ENCODE data around the gene LRRC4C. TPM values are rescaled to one million over a fixed set of nuclear protein-coding genes. Genes with fewer than 3 reads are reported as not detected.

The LRRC4C gene
- total RNA-seq, 1 experiment from 2014 or later, result 0.72 TPM

DNA sequence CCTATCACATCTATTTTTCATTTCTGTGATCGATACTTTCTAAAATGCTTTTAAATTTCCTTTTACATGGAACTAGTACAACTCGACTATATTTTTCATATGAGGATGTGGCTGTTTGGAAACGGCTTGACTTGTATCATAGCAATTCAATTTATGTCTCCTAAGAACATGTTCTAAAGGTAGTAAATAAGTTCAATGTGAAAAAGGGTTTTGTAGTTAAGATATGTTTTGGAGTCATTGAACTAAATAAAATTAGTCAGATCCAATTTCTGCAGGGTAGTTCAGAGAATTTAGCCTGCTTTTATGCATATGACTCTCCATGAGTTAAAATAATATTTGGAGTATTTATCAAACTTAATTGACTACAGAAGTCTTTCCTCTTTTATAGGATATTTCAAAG is 1121.4 kb downstream of the LRRC4C start:
- H3K27ac Mint-ChIP-seq, result no peak overlapping the region

DNA sequence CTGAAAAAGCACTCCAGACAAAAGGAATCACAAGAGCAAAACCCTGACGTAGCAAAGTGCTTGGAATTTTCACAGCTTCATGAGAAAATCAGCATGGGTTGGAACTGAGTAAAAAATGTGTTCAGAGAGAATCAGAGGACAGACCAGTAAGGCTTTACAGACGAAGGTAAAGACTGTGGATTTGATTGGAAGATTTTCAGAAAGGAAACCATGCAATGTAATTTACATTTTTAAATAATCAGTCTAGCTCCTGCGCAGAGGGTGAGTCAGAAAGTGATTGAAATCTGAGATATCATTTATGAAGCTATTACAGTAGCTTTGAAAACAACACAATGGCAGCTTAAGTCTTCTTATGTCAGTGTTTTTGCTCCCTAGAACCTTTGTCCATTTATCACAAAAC is 1122.3 kb downstream of the LRRC4C start:
- ATAC-seq (no peak), DNase-seq (ENCODE audit: low spot score) (no peak)
- H3K4me3 Mint-ChIP-seq, result no peak overlapping the region
- no peaks in the 10 kb centered on the region for H3K36me3 Mint-ChIP-seq
- POLR2A ChIA-PET, result interaction anchor here (0.6 to 0.7 kb wide), 2 partner anchors 12 to 166 kb away, joined by 3 to 4 read pairs; no protein-coding TSS in a partner anchor
- H3K9me3 Mint-ChIP-seq, result no peaks in the 10 kb centered on the region
- H3K27me3 Mint-ChIP-seq (ENCODE audit: low read depth), result no peaks in the 10 kb centered on the region; the same call in 1 of the 2 replicates
- TF ChIP-seq NR3C1 (CRISPR knock-in tag; conservative IDR thresholded peaks at IDR 0.05; ENCODE audit: low read depth) (no peak), PRRX2 (CRISPR knock-in tag; IDR thresholded peaks at IDR 0.05) (no peak), ATF1 (CRISPR knock-in tag; IDR thresholded peaks at IDR 0.05) (no peak), SMAD3 (CRISPR knock-in tag; IDR thresholded peaks at IDR 0.05; ENCODE audit: borderline replicate concordance) (no peak), JAZF1 (CRISPR knock-in tag; IDR thresholded peaks at IDR 0.05) (no peak), GTF2I (CRISPR knock-in tag; conservative IDR thresholded peaks at IDR 0.05) (no peak), GRHL2 (CRISPR knock-in tag; IDR thresholded peaks at IDR 0.05; ENCODE audit: insufficient replicate concordance, severe bottlenecking) (no peak)
- TF ChIP-seq, protein P1, sequence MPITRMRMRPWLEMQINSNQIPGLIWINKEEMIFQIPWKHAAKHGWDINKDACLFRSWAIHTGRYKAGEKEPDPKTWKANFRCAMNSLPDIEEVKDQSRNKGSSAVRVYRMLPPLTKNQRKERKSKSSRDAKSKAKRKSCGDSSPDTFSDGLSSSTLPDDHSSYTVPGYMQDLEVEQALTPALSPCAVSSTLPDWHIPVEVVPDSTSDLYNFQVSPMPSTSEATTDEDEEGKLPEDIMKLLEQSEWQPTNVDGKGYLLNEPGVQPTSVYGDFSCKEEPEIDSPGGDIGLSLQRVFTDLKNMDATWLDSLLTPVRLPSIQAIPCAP (CRISPR knock-in tag; IDR thresholded peaks at IDR 0.05), result no peak
- TF ChIP-seq, protein P2, sequence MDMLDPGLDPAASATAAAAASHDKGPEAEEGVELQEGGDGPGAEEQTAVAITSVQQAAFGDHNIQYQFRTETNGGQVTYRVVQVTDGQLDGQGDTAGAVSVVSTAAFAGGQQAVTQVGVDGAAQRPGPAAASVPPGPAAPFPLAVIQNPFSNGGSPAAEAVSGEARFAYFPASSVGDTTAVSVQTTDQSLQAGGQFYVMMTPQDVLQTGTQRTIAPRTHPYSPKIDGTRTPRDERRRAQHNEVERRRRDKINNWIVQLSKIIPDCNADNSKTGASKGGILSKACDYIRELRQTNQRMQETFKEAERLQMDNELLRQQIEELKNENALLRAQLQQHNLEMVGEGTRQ (CRISPR knock-in tag; IDR thresholded peaks at IDR 0.05), result no peak
- CTCF ChIA-PET, result no interaction called here
- H3K4me1 Mint-ChIP-seq, result peaks cover 8% of the 10 kb centered on the region
- H3K27ac Mint-ChIP-seq, result no peak overlapping the region

More for the DNA sequence above, 1121.4 kb downstream of the LRRC4C start:
- Mint-ChIP-seq H3K4me1 (peaks cover 8% of the 10 kb centered on the region), H3K36me3 (no peaks in the 10 kb centered on the region), H3K4me3 (no peak overlapping the region), H3K9me3 (no peaks in the 10 kb centered on the region), H3K27me3 (ENCODE audit: low read depth) (no peaks in the 10 kb centered on the region; the same call in 1 of the 2 replicates)
- CTCF ChIA-PET, result no interaction called here
- TF ChIP-seq RORB (CRISPR knock-in tag; IDR thresholded peaks at IDR 0.05) (no peak), ZBTB21 (CRISPR knock-in tag; IDR thresholded peaks at IDR 0.05; ENCODE audit: borderline replicate concordance) (no peak), ZNF138 (CRISPR knock-in tag; conservative IDR thresholded peaks at IDR 0.05) (no peak), OVOL2 (CRISPR knock-in tag; IDR thresholded peaks at IDR 0.05; ENCODE audit: borderline replicate concordance) (no peak), CREB1 (CRISPR knock-in tag; IDR thresholded peaks at IDR 0.05) (no peak), ZNF416 (CRISPR knock-in tag; IDR thresholded peaks at IDR 0.05) (no peak), TEAD1 (CRISPR knock-in tag; IDR thresholded peaks at IDR 0.05) (no peak), ZNF219 (CRISPR knock-in tag; IDR thresholded peaks at IDR 0.05; ENCODE audit: borderline replicate concordance) (no peak), GRHL2 (CRISPR knock-in tag; IDR thresholded peaks at IDR 0.05; ENCODE audit: insufficient replicate concordance, severe bottlenecking) (no peak)
- TF ChIP-seq, protein P3, sequence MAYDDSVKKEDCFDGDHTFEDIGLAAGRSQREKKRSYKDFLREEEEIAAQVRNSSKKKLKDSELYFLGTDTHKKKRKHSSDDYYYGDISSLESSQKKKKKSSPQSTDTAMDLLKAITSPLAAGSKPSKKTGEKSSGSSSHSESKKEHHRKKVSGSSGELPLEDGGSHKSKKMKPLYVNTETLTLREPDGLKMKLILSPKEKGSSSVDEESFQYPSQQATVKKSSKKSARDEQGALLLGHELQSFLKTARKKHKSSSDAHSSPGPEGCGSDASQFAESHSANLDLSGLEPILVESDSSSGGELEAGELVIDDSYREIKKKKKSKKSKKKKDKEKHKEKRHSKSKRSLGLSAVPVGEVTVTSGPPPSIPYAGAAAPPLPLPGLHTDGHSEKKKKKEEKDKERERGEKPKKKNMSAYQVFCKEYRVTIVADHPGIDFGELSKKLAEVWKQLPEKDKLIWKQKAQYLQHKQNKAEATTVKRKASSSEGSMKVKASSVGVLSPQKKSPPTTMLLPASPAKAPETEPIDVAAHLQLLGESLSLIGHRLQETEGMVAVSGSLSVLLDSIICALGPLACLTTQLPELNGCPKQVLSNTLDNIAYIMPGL (CRISPR knock-in tag; IDR thresholded peaks at IDR 0.05), result no peak
- TF ChIP-seq, protein P4, sequence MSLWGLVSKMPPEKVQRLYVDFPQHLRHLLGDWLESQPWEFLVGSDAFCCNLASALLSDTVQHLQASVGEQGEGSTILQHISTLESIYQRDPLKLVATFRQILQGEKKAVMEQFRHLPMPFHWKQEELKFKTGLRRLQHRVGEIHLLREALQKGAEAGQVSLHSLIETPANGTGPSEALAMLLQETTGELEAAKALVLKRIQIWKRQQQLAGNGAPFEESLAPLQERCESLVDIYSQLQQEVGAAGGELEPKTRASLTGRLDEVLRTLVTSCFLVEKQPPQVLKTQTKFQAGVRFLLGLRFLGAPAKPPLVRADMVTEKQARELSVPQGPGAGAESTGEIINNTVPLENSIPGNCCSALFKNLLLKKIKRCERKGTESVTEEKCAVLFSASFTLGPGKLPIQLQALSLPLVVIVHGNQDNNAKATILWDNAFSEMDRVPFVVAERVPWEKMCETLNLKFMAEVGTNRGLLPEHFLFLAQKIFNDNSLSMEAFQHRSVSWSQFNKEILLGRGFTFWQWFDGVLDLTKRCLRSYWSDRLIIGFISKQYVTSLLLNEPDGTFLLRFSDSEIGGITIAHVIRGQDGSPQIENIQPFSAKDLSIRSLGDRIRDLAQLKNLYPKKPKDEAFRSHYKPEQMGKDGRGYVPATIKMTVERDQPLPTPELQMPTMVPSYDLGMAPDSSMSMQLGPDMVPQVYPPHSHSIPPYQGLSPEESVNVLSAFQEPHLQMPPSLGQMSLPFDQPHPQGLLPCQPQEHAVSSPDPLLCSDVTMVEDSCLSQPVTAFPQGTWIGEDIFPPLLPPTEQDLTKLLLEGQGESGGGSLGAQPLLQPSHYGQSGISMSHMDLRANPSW (CRISPR knock-in tag; conservative IDR thresholded peaks at IDR 0.05; ENCODE audit: low read depth), result no peak
- TF ChIP-seq, protein P5, sequence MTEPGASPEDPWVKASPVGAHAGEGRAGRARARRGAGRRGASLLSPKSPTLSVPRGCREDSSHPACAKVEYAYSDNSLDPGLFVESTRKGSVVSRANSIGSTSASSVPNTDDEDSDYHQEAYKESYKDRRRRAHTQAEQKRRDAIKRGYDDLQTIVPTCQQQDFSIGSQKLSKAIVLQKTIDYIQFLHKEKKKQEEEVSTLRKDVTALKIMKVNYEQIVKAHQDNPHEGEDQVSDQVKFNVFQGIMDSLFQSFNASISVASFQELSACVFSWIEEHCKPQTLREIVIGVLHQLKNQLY (CRISPR knock-in tag; IDR thresholded peaks at IDR 0.05), result no peak
- POLR2A ChIA-PET, result no interaction called here
- DNase-seq (ENCODE audit: low spot score), result no peak
- ATAC-seq, result no peak
